Fibroblast of lung (primary cell): ENCODE data around the gene ZDHHC23. TPM values are rescaled to one million over a fixed set of nuclear protein-coding genes. Genes with fewer than 3 reads are reported as not detected.

Experiments
- DNase-seq, 2 donors: peaks; one replicate each; pipeline versions ENCODE4 v3.0.0 to v3.0.0-alpha.2; 2010; ENCODE audit warnings: low read depth in 2 of 2
- H2AFZ ChIP-seq: 2 replicates; pipeline ENCODE4 v1.5.1; 2012; ENCODE audit warnings: low read length, control low read depth, inconsistent platforms
- H3K27ac ChIP-seq: 2 replicates; pipeline ENCODE4 v1.5.1; 2011; ENCODE audit warnings: low read length, control low read depth; ENCODE audit not compliant: insufficient read depth
- H3K27me3 ChIP-seq: 2 replicates; pipeline ENCODE4 v1.5.1; 2011; ENCODE audit warnings: mild to moderate bottlenecking, low read length; ENCODE audit not compliant: control insufficient read depth, insufficient read depth
- H3K36me3 ChIP-seq: 2 replicates; pipeline ENCODE4 v1.5.1; 2011; ENCODE audit warnings: low read length; ENCODE audit not compliant: control insufficient read depth, insufficient read depth
- H3K4me1 ChIP-seq: 2 replicates; pipeline ENCODE4 v1.5.1; 2011; ENCODE audit warnings: low read length; ENCODE audit not compliant: control insufficient read depth, insufficient read depth; ENCODE audit errors: extremely low read depth
- H3K4me2 ChIP-seq: 2 replicates; pipeline ENCODE4 v1.5.1; 2011; ENCODE audit warnings: low read length, control low read depth; ENCODE audit not compliant: insufficient read depth; ENCODE audit errors: extremely low read depth
- H3K4me3 ChIP-seq, 4 experiments: fragments of 200-600 bp in 1 of 4; sonication (generic) in 1 of 4; replicated peaks in 1 of 4; 2 replicates each; pipeline ENCODE4 v1.5.1; 2011 to 2016; ENCODE audit warnings: low read length in 4 of 4, low read depth in 3 of 4, mild to moderate bottlenecking in 3 of 4, control low read depth in 2 of 4, inconsistent platforms in 1 of 4, mixed read lengths in 1 of 4; ENCODE audit not compliant: insufficient read depth in 1 of 4; ENCODE audit errors: control extremely low read depth in 1 of 4
- H3K79me2 ChIP-seq: 2 replicates; pipeline ENCODE4 v1.5.1; 2012; ENCODE audit warnings: mild to moderate bottlenecking, low read length, inconsistent platforms; ENCODE audit not compliant: control insufficient read depth, insufficient read depth
- H3K9ac ChIP-seq: 2 replicates; pipeline ENCODE4 v1.5.1; 2011; ENCODE audit warnings: mild to moderate bottlenecking, low read length, control low read depth; ENCODE audit not compliant: insufficient read depth
- H3K9me3 ChIP-seq: 2 replicates; pipeline ENCODE4 v1.5.1; 2012; ENCODE audit warnings: low read depth, low read length; ENCODE audit not compliant: control insufficient read depth, insufficient read depth
- H4K20me1 ChIP-seq: 2 replicates; pipeline ENCODE4 v1.5.1; 2011; ENCODE audit warnings: low read length; ENCODE audit not compliant: control insufficient read depth, insufficient read depth; ENCODE audit errors: extremely low read depth
- CTCF ChIP-seq, 2 donors: IDR thresholded peaks in 1 of 2; conservative IDR thresholded peaks in 1 of 2; 1 replicate in 1 of 2; 2 replicates in 1 of 2; pipeline ENCODE4 v1.5.1; 2011 to 2012; ENCODE audit warnings: low read length in 2 of 2, control low read depth in 1 of 2, inconsistent platforms in 1 of 2, low read depth in 1 of 2, mild to moderate bottlenecking in 1 of 2
- EZH2 ChIP-seq: IDR thresholded peaks from 2 replicates; pipeline ENCODE4 v1.5.1; 2012; ENCODE audit warnings: low read length, control low read depth, mild to moderate bottlenecking; ENCODE audit errors: missing control alignments
- polyA plus RNA-seq, 2 donors: library from polyadenylated mRNA; depleted of rRNA in 1 of 2; stranded (reverse) in 1 of 2; unstranded in 1 of 2; fragments of >200 nt; gene quantifications; 2 replicates each; pipeline ENCODE4 v1.2.1, GENCODE V29; 2011 to 2012; ENCODE audit warnings: missing spikeins in 1 of 2
- total RNA-seq: library from RNA; depleted of rRNA; stranded (reverse); fragments of >200 nt; gene quantifications from 2 replicates; pipeline ENCODE4 v1.2.1, GENCODE V29; 2014

ZDHHC23 gene
- total and polyA plus RNA-seq, 2 donors (not counting 1 experiment from before 2014, with no cell fraction given) = 0.50 to 1.5 TPM

DNA sequence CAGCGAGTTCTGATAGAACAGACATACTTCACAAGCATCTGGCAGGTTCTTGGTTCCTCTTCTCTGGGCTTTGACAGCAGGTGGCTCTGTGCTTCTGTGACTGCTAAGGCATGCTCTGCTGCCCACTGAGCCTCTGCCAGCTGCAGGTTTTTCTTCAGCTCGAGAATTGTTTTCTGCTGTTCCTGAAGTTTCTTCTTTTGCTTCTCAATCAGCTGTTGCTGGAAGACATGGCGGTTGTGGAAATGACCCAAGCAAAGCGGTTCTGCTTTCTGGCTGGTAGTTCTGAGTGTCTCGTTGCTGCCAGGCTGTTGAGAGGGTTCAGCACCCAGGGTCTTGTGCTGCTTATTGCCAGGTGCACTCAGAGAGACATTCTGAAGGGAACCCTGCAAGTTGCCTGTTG, 57.7 kb downstream of the ZDHHC23 start:
- no peak overlapping the region for H3K27ac ChIP-seq
- no peak overlapping the region for H3K4me2 ChIP-seq
- H4K20me1 ChIP-seq = no peaks in the 10 kb centered on the region
- no peaks in the 10 kb centered on the region for H3K9me3 ChIP-seq
- H2AFZ ChIP-seq = no peak overlapping the region
- no peak for TF ChIP-seq EZH2
- no peak for TF ChIP-seq CTCF (conservative IDR thresholded peaks at IDR 0.05 in 1 of 2, IDR thresholded peaks at IDR 0.05 in 1 of 2; ENCODE audit: low read depth in 1 of 2, low read length in 2 of 2)
- H3K4me1 ChIP-seq = no peaks in the 10 kb centered on the region
- no peaks in the 10 kb centered on the region for H3K27me3 ChIP-seq
- no peaks in the 10 kb centered on the region for H3K79me2 ChIP-seq
- H3K4me3 ChIP-seq = no peak overlapping the region
- no peaks in the 10 kb centered on the region for H3K36me3 ChIP-seq
- DNase-seq = no peak
- no peak overlapping the region for H3K9ac ChIP-seq

DNA sequence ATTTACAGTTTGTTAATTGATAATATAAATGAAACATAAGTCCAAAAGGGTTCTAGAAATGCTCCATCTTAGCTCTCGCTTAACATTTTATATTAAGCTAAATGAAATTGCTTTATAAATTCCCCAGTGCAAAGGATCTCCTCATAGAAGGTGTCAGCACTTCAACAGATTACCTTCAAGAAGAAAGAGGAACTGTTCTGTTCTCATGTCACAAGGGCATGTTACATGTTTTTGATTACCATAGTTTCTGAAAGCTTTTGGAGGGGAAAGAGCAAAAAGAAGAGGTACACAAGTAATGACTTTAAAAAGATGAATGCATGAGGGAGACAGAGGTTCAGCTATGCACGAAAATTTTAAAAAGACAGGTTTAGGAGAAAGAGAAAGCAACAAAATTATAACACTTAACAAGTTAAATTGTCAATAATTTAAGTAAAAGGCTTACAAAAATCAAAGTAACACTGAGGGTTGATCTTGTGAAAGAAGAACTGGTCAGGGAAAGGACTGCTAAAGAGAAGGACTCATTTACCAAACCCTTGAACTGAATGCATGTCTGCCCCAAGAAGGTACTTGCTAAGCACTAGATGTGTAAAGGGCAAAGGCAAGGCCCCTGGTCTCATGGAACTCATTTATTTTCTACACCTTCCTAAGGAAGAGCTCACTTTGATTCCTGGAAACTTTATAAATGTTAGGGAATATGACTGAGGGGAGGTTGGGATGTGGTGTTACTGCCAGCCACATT, 63.4 kb downstream of the ZDHHC23 start:
- H3K36me3 ChIP-seq = no peaks in the 10 kb centered on the region
- no peak overlapping the region for H3K27ac ChIP-seq
- H3K4me1 ChIP-seq = no peaks in the 10 kb centered on the region
- H3K79me2 ChIP-seq = no peaks in the 10 kb centered on the region
- H3K27me3 ChIP-seq = no peaks in the 10 kb centered on the region
- no peaks in the 10 kb centered on the region for H4K20me1 ChIP-seq
- TF ChIP-seq CTCF (conservative IDR thresholded peaks at IDR 0.05 in 1 of 2, IDR thresholded peaks at IDR 0.05 in 1 of 2; ENCODE audit: low read depth in 1 of 2, low read length in 2 of 2) (no peak), EZH2 (no peak)
- no peak for DNase-seq
- H3K4me3 ChIP-seq = no peak overlapping the region
- H3K9me3 ChIP-seq = no peaks in the 10 kb centered on the region
- no peak overlapping the region for H2AFZ ChIP-seq
- H3K9ac ChIP-seq = no peak overlapping the region
- H3K4me2 ChIP-seq = no peak overlapping the region

Other genes starting within 250 kb of the ZDHHC23 start
- gene NAA50, start 201.8 kb upstream of the ZDHHC23 start, total RNA-seq = 232 and 252 TPM in 2 replicates
- gene NAA50, start 201.8 kb upstream of the ZDHHC23 start, polyA plus RNA-seq = 150 and 189 TPM in 2 replicates
- 125 and 213 TPM in 2 replicates for gene ATP6V1A, start 201.0 kb upstream of the ZDHHC23 start, total RNA-seq
- gene ATP6V1A, start 201.0 kb upstream of the ZDHHC23 start, polyA plus RNA-seq = 75.7 and 80.6 TPM in 2 replicates
- 2.1 and 7.8 TPM in 2 replicates for gene GRAMD1C, start 109.2 kb upstream of the ZDHHC23 start, total RNA-seq
- 0.82 and 2.2 TPM in 2 replicates for gene GRAMD1C, start 109.2 kb upstream of the ZDHHC23 start, polyA plus RNA-seq
- 1.8 and 3.3 TPM in 2 replicates for gene CCDC191, start 108.5 kb downstream of the ZDHHC23 start, total RNA-seq
- 0.77 and 1.7 TPM in 2 replicates for gene CCDC191, start 108.5 kb downstream of the ZDHHC23 start, polyA plus RNA-seq
- 13.5 and 13.6 TPM in 2 replicates for gene QTRT2, start 108.7 kb downstream of the ZDHHC23 start, total RNA-seq
- gene QTRT2, start 108.7 kb downstream of the ZDHHC23 start, polyA plus RNA-seq = 8.8 and 11.6 TPM in 2 replicates
- not detected in 2 replicates for gene DRD3, start 231.0 kb downstream of the ZDHHC23 start, total RNA-seq
- not detected in 2 replicates for gene DRD3, start 231.0 kb downstream of the ZDHHC23 start, polyA plus RNA-seq